B cell (primary cell): ENCODE measurements around the gene KRT33A.

ENCODE experiments used
- EZH2 ChIP-seq: IDR thresholded peaks from 2 replicates; pipeline ENCODE4 v1.6.1; 2012; ENCODE audit warnings: borderline replicate concordance, low read depth, mild to moderate bottlenecking, moderate library complexity, low read length; ENCODE audit not compliant: insufficient read depth, poor library complexity, severe bottlenecking
- TF ChIP-seq, protein P1 (sequence below): fragments of 200-600 bp; IDR thresholded peaks from one replicate; pipeline ENCODE4 v1.8.0; 2022; ENCODE audit warnings: antibody characterized with exemption, mild to moderate bottlenecking

DNA sequence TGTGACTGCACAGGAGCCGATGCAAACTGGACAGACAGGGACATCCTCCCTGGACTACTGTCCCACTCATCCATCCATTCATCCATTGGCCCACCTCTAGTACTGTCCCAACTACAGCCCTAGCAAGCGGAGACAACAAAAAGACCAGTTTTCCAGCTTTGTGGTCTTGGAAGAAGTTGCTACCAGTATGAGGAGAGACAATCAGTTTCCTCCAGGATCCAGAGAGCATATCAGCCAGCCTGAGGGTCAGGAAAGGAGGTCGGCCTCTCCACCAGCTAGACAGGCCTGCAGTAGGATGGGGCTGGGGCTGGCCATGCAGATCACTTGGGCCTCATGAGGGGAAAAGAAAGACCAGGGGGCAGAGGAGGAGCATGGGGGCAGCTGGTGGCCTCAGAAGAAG, 16.8 kb downstream of the KRT33A start:
- TF ChIP-seq, protein P1, sequence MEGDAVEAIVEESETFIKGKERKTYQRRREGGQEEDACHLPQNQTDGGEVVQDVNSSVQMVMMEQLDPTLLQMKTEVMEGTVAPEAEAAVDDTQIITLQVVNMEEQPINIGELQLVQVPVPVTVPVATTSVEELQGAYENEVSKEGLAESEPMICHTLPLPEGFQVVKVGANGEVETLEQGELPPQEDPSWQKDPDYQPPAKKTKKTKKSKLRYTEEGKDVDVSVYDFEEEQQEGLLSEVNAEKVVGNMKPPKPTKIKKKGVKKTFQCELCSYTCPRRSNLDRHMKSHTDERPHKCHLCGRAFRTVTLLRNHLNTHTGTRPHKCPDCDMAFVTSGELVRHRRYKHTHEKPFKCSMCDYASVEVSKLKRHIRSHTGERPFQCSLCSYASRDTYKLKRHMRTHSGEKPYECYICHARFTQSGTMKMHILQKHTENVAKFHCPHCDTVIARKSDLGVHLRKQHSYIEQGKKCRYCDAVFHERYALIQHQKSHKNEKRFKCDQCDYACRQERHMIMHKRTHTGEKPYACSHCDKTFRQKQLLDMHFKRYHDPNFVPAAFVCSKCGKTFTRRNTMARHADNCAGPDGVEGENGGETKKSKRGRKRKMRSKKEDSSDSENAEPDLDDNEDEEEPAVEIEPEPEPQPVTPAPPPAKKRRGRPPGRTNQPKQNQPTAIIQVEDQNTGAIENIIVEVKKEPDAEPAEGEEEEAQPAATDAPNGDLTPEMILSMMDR = no peak
- no peak for TF ChIP-seq EZH2
